Measurements from ENCODE around the gene ZSCAN9.

DNA sequence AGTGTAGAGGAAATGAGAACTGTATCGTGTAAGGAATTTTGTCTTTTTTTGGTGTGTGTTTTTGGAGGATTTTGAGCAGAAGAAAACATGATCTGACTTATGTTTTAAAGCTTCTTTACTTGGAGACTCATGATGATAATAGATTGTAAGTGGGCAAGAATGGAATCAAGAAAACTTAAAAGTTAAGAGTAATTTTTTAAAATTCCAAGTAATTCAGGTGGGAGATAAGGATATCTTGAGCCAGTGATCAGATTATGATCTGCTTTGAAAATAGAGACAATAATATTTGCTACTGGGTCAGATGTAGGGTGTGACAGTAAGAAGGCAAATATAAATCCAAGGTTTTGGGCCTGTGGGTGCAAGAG is 42.6 kb downstream of the ZSCAN9 start:
- TF ChIP-seq, protein P1, sequence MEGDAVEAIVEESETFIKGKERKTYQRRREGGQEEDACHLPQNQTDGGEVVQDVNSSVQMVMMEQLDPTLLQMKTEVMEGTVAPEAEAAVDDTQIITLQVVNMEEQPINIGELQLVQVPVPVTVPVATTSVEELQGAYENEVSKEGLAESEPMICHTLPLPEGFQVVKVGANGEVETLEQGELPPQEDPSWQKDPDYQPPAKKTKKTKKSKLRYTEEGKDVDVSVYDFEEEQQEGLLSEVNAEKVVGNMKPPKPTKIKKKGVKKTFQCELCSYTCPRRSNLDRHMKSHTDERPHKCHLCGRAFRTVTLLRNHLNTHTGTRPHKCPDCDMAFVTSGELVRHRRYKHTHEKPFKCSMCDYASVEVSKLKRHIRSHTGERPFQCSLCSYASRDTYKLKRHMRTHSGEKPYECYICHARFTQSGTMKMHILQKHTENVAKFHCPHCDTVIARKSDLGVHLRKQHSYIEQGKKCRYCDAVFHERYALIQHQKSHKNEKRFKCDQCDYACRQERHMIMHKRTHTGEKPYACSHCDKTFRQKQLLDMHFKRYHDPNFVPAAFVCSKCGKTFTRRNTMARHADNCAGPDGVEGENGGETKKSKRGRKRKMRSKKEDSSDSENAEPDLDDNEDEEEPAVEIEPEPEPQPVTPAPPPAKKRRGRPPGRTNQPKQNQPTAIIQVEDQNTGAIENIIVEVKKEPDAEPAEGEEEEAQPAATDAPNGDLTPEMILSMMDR (IDR thresholded peaks at IDR 0.05) = no peak
- no peak for TF ChIP-seq SIN3A (IDR thresholded peaks at IDR 0.05; ENCODE audit: borderline replicate concordance, insufficient read depth, low read depth, low read length)
